Measurements from ENCODE around the gene MUC13. TPM values are rescaled to one million over a fixed set of nuclear protein-coding genes. Genes with fewer than 3 reads are reported as not detected.
A peak's percentile ranks its signal among the peaks of the same experiment; 100 is the strongest.

The MUC13 gene
- total and polyA plus RNA-seq, 11 donors: 0.08 to 0.15 TPM; not detected in 9

DNA sequence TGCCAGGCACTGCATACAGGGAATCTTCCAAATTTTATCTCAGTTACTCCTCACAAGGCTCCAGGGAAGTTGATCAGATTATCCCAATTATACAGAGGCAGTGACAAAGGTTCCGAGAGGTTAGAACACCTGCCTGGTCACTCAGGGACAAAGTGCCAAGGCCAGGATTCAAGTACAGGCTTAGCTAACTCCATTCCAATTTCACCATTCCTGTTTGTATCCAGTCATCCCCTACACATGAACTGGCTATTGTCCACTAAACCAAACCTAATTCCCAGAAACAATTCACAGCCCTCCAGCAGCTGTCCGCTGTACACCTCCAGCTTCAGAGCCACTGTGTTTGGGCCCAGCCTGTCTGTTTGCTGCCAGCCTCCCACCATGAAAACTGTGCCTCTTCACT lies 16.0 kb downstream of the MUC13 start:
- TF ChIP-seq POLR2A (IDR thresholded peaks at IDR 0.05): no peak
- TF ChIP-seq, protein P1, sequence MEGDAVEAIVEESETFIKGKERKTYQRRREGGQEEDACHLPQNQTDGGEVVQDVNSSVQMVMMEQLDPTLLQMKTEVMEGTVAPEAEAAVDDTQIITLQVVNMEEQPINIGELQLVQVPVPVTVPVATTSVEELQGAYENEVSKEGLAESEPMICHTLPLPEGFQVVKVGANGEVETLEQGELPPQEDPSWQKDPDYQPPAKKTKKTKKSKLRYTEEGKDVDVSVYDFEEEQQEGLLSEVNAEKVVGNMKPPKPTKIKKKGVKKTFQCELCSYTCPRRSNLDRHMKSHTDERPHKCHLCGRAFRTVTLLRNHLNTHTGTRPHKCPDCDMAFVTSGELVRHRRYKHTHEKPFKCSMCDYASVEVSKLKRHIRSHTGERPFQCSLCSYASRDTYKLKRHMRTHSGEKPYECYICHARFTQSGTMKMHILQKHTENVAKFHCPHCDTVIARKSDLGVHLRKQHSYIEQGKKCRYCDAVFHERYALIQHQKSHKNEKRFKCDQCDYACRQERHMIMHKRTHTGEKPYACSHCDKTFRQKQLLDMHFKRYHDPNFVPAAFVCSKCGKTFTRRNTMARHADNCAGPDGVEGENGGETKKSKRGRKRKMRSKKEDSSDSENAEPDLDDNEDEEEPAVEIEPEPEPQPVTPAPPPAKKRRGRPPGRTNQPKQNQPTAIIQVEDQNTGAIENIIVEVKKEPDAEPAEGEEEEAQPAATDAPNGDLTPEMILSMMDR (IDR thresholded peaks at IDR 0.05): no peak
- H3K27me3 ChIP-seq: no peaks in the 10 kb centered on the region
- peaks cover 0 to 9% (median 0%) of the 10 kb centered on the region in 12 donors for H3K4me1 ChIP-seq
- no peak overlapping the region for H3K4me3 ChIP-seq
- no peak for ATAC-seq
- no peak for DNase-seq
- no peak overlapping the region for H3K27ac ChIP-seq
- intact Hi-C loops (cut with DNase I): no loop called here
- H3K36me3 ChIP-seq: no peaks in the 10 kb centered on the region
- 96 to 100% (median 98%) methylated on average over 2 of the region's 2 CpGs for WGBS, 4 donors
- no peaks in the 10 kb centered on the region for H3K9me3 ChIP-seq

DNA sequence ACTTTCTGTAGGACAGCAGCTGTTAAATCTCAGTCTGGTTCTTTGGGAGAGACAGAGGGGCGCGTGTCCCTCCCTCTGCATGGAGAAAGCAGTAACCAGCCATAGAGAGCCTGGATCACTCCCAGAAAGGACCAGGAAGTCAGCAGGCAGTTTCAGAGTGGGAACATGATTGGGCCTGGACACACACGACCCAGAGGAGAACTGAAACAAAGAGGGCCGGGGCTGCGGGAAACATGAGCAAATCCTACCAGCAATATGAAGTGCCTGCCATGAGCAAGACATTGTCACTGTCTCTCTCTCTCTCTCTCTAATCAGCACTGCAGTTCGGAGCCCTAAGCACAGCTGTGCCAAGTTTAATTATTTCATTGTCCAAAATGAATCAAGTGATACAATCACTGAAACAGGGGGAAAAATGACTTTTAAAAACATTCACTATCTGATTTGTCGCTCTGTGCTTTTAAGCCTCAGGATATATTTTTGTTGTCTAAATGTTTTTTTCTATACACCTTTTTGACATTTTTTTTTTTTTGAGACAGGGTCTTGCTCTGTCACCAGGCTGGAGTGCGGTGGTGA lies 17.6 kb downstream of the MUC13 start:
- Histone ChIP-seq H3K4me3 (no peak overlapping the region), H3K27ac (peak overlapping the region in 1 of 12 donors; percentile 5), H3K4me1 (peaks cover 0 to 9% (median 0%) of the 10 kb centered on the region in 12 donors), H3K36me3 (no peaks in the 10 kb centered on the region), H3K9me3 (no peaks in the 10 kb centered on the region), H3K27me3 (no peaks in the 10 kb centered on the region)
- intact Hi-C loops (cut with DNase I): no loop called here
- DNase-seq (peak in 4 of 5 donors; percentile 20 to 55 (median 40)), ATAC-seq (peak; percentile 26 to 72 (median 62))
- TF ChIP-seq, protein P1 (IDR thresholded peaks at IDR 0.05): no peak
- no peak for TF ChIP-seq POLR2A (IDR thresholded peaks at IDR 0.05)
- 43 to 59% (median 53%) methylated on average over 8 of the region's 8 CpGs for WGBS, 4 donors

GRCh38 chr3:124915254-124915653 lies 19.3 kb downstream of the MUC13 start:
- H3K4me1 ChIP-seq: peaks cover 0 to 9% (median 0%) of the 10 kb centered on the region in 12 donors
- no peaks in the 10 kb centered on the region for H3K9me3 ChIP-seq
- no peak overlapping the region for H3K27ac ChIP-seq
- H3K27me3 ChIP-seq: no peaks in the 10 kb centered on the region
- no peaks in the 10 kb centered on the region for H3K36me3 ChIP-seq
- no peak for DNase-seq
- WGBS, 4 donors: 94 to 98% (median 97%) methylated on average over 3 of the region's 3 CpGs
- ATAC-seq: no peak
- TF ChIP-seq POLR2A (IDR thresholded peaks at IDR 0.05): no peak
- TF ChIP-seq, protein P1 (IDR thresholded peaks at IDR 0.05): no peak
- H3K4me3 ChIP-seq: no peak overlapping the region
- intact Hi-C loops (cut with DNase I): no loop called here

- Histone ChIP-seq H3K27me3 (no peaks in the 10 kb centered on the region), H3K4me1 (no peaks in the 10 kb centered on the region), H3K36me3 (no peaks in the 10 kb centered on the region), H3K27ac (no peak overlapping the region), H3K4me3 (no peak overlapping the region), H3K9me3 (no peaks in the 10 kb centered on the region)
- intact Hi-C loops (cut with DNase I): loop anchor here in 4 of 10 donors (5.0 to 10.0 kb wide), 3 partner anchors 333 to 343 kb away; no protein-coding TSS in a partner anchor
- ATAC-seq (no peak), DNase-seq (no peak)
- TF ChIP-seq, protein P1 (IDR thresholded peaks at IDR 0.05): no peak
- WGBS, 4 donors: 77 to 85% (median 83%) methylated on average over 9 of the region's 9 CpGs
These were observed 26.6 kb downstream of the MUC13 start for GRCh38 chr3:124907957-124908356.
